Esophagus (tissue), 2 donors: ENCODE results near the gene TM9SF4. TPM values are rescaled to one million over a fixed set of nuclear protein-coding genes. Genes with fewer than 3 reads are reported as not detected.

ENCODE experiments used
- H3K27ac ChIP-seq, 2 donors: one replicate each; pipeline ENCODE4 v1.5.1; 2013; ENCODE audit warnings: low read depth in 2 of 2, mild to moderate bottlenecking in 2 of 2, inconsistent platforms in 1 of 2, low read length in 1 of 2, moderate library complexity in 1 of 2
- H3K27me3 ChIP-seq, 2 donors: one replicate each; pipeline ENCODE4 v1.6.1; 2013; ENCODE audit warnings: low read length in 2 of 2, control low read depth in 1 of 2, mild to moderate bottlenecking in 1 of 2; ENCODE audit not compliant: insufficient read depth in 2 of 2, control insufficient read depth in 1 of 2
- H3K36me3 ChIP-seq, 2 donors: one replicate each; pipeline ENCODE4 v1.6.1; 2013; ENCODE audit warnings: low read length in 1 of 2; ENCODE audit not compliant: control insufficient read depth in 2 of 2, insufficient read depth in 2 of 2
- H3K4me1 ChIP-seq, 2 donors: one replicate each; pipeline ENCODE4 v1.6.1; 2013; ENCODE audit warnings: low read length in 1 of 2; ENCODE audit not compliant: control insufficient read depth in 2 of 2, insufficient read depth in 2 of 2
- H3K4me3 ChIP-seq, 2 donors: one replicate each; pipeline ENCODE4 v1.5.1; 2013; ENCODE audit warnings: low read length in 2 of 2, mild to moderate bottlenecking in 2 of 2, low read depth in 1 of 2, moderate library complexity in 1 of 2
- H3K9me3 ChIP-seq, 2 donors: one replicate each; pipeline ENCODE4 v1.6.1; 2013; ENCODE audit warnings: mild to moderate bottlenecking in 2 of 2, low read depth in 1 of 2, low read length in 1 of 2, moderate library complexity in 1 of 2; ENCODE audit not compliant: control insufficient read depth in 2 of 2, insufficient read depth in 1 of 2
- WGBS, 2 donors: extraction: QIAGEN DNeasy Blood & Tissue Kit; methylation state at CpG; one replicate each; pipeline ENCODE4 v1.1.7; 2013; 5-methylcytosine and 5-hydroxymethylcytosine counted together
- polyA plus RNA-seq, 2 donors: library from polyadenylated mRNA; stranded (reverse); fragments of 200-250 nt; gene quantifications; one replicate each; pipeline ENCODE4 v1.2.3, GENCODE V29; 2013
- donor health status: healthy with polysubstance abuse.
- donor health status: Bipolar disorder and iron deficiency.

TM9SF4 gene
- polyA plus RNA-seq, 2 donors: 22.9 to 26.6 TPM

- Histone ChIP-seq H3K27ac (no peak overlapping the region), H3K4me1 (no peaks in the 10 kb centered on the region), H3K9me3 (no peaks in the 10 kb centered on the region), H3K27me3 (no peaks in the 10 kb centered on the region), H3K4me3 (no peak overlapping the region), H3K36me3 (peaks cover 15 to 26% of the 10 kb centered on the region in 2 donors)
- WGBS, 2 donors: 87 to 92% methylated on average over 13 of the region's 13 CpGs
Observed at GRCh38 chr20:32216179-32217142, 106.9 kb downstream of the TM9SF4 start.

Other genes starting within 250 kb of the TM9SF4 start
- gene DUSP15, start 239.2 kb upstream of the TM9SF4 start, polyA plus RNA-seq: under 1 TPM; 0.55 to 0.58 TPM
- under 1 TPM; 0.12 to 0.14 TPM for gene TTLL9, start 239.1 kb upstream of the TM9SF4 start, polyA plus RNA-seq
- gene PDRG1, start 157.7 kb upstream of the TM9SF4 start, polyA plus RNA-seq: 10 to 100 TPM in 1 of 2 donors, 1 to 10 TPM in 1; 6.8 to 13.8 TPM
- gene XKR7, start 141.6 kb upstream of the TM9SF4 start, polyA plus RNA-seq: under 1 TPM in 1 of 2 donors, not detected in 1; under 0.01 TPM
- gene CCM2L, start 99.3 kb upstream of the TM9SF4 start, polyA plus RNA-seq: 1 to 10 TPM; 1.8 to 2.9 TPM
- 1 to 10 TPM; 1.3 to 2.9 TPM for gene HCK, start 57.5 kb upstream of the TM9SF4 start, polyA plus RNA-seq
- 1 to 10 TPM; 4.1 to 6.4 TPM for gene PLAGL2, start 98.0 kb downstream of the TM9SF4 start, polyA plus RNA-seq
- 1 to 10 TPM; 5.2 to 7.8 TPM for gene POFUT1, start 98.2 kb downstream of the TM9SF4 start, polyA plus RNA-seq
- gene KIF3B, start 167.9 kb downstream of the TM9SF4 start, polyA plus RNA-seq: 1 to 10 TPM; 2.6 to 4.5 TPM
- gene ASXL1, start 248.6 kb downstream of the TM9SF4 start, polyA plus RNA-seq: 10 to 100 TPM; 13.3 to 19.7 TPM